SIG-M5 (cell line): ENCODE data around the gene CA10.

Source experiments
- DNase-seq: peaks from one replicate; lab custom pipeline; 2025; lab: John Stamatoyannopoulos, UW

CA10 gene

GRCh38 chr17:52041123-52041617 is 117.3 kb downstream of the CA10 start:
- DNase-seq = no peak

- no peak for DNase-seq
These were observed 122.1 kb downstream of the CA10 start for GRCh38 chr17:52036416-52036815.

GRCh38 chr17:52035336-52035915 is 123.1 kb downstream of the CA10 start:
- DNase-seq = no peak

- DNase-seq = no peak
These were observed 126.1 kb downstream of the CA10 start for GRCh38 chr17:52032454-52032853.

GRCh38 chr17:52030052-52030451 is 128.5 kb downstream of the CA10 start:
- DNase-seq = no peak

GRCh38 chr17:52027620-52028295 is 130.8 kb downstream of the CA10 start:
- no peak for DNase-seq

GRCh38 chr17:52027081-52027480 is 131.4 kb downstream of the CA10 start:
- DNase-seq = no peak

GRCh38 chr17:52026075-52026474 is 132.4 kb downstream of the CA10 start:
- DNase-seq = no peak

GRCh38 chr17:52025236-52025635 is 133.3 kb downstream of the CA10 start:
- no peak for DNase-seq

GRCh38 chr17:52024300-52024870 is 134.1 kb downstream of the CA10 start:
- no peak for DNase-seq

GRCh38 chr17:52011064-52011463 is 147.4 kb downstream of the CA10 start:
- DNase-seq = no peak

GRCh38 chr17:51999654-52000053 is 158.9 kb downstream of the CA10 start:
- no peak for DNase-seq

GRCh38 chr17:51997723-51998122 is 160.8 kb downstream of the CA10 start:
- DNase-seq = no peak

GRCh38 chr17:51995797-51996403 is 162.6 kb downstream of the CA10 start:
- no peak for DNase-seq

- DNase-seq = no peak
These were observed 165.6 kb downstream of the CA10 start for GRCh38 chr17:51992864-51993416.

- no peak for DNase-seq
These were observed 187.4 kb downstream of the CA10 start for GRCh38 chr17:51971121-51971520.

- no peak for DNase-seq
These were observed 196.8 kb downstream of the CA10 start for GRCh38 chr17:51961689-51962088.

GRCh38 chr17:51957786-51958185 is 200.7 kb downstream of the CA10 start:
- no peak for DNase-seq

GRCh38 chr17:51955245-51955644 is 203.3 kb downstream of the CA10 start:
- no peak for DNase-seq

GRCh38 chr17:51954232-51954765 is 204.2 kb downstream of the CA10 start:
- DNase-seq = no peak

- no peak for DNase-seq
These were observed 206.8 kb downstream of the CA10 start for GRCh38 chr17:51951741-51952140.

GRCh38 chr17:51948128-51948527 is 210.4 kb downstream of the CA10 start:
- no peak for DNase-seq
